ENCODE data around the gene ANKRD9. TPM values are rescaled to one million over a fixed set of nuclear protein-coding genes. Genes with fewer than 3 reads are reported as not detected.
"Not testable (repeated sequence)": the region's sequence is repeated elsewhere in the genome, so short reads cannot be mapped to it uniquely, and the experiment has no call there.

Gene ANKRD9
- total RNA-seq, 1 donor from 2014 or later = 26.5 TPM

GRCh38 chr14:102554821-102555819, 45.5 kb upstream of the ANKRD9 start:
- no peak overlapping the region for H3K27ac Mint-ChIP-seq
- H3K27me3 Mint-ChIP-seq = peaks cover 2% of the 10 kb centered on the region
- H3K4me3 Mint-ChIP-seq (ENCODE audit: low read depth) = peak overlapping the region; percentile 67
- no peaks in the 10 kb centered on the region for H3K4me1 Mint-ChIP-seq (ENCODE audit: low read depth)
- H3K9me3 Mint-ChIP-seq (ENCODE audit: low read depth) = no peaks in the 10 kb centered on the region
- no peaks in the 10 kb centered on the region for H3K36me3 Mint-ChIP-seq (ENCODE audit: insufficient read depth)
- peak; percentile 31 for DNase-seq (ENCODE audit: low spot score, unreplicated experiment)
- no peak for TF ChIP-seq CTCF (IDR thresholded peaks at IDR 0.05; ENCODE audit: unreplicated experiment)

- no peak for TF ChIP-seq CTCF (IDR thresholded peaks at IDR 0.05; ENCODE audit: unreplicated experiment)
- no peaks in the 10 kb centered on the region for H3K9me3 Mint-ChIP-seq (ENCODE audit: low read depth)
- peaks cover 13% of the 10 kb centered on the region for H3K27me3 Mint-ChIP-seq
- no peaks in the 10 kb centered on the region for H3K4me1 Mint-ChIP-seq (ENCODE audit: low read depth)
- DNase-seq (ENCODE audit: low spot score, unreplicated experiment) = no peak
- H3K27ac Mint-ChIP-seq = peak overlapping the region; percentile 45
- H3K4me3 Mint-ChIP-seq (ENCODE audit: low read depth) = no peak overlapping the region
- H3K36me3 Mint-ChIP-seq (ENCODE audit: insufficient read depth) = no peaks in the 10 kb centered on the region
Measured at GRCh38 chr14:102551995-102552705, 42.6 kb upstream of the ANKRD9 start.

GRCh38 chr14:102550927-102551401, 41.4 kb upstream of the ANKRD9 start:
- not testable (repeated sequence) for H3K4me1 Mint-ChIP-seq (ENCODE audit: low read depth); DNase-seq (ENCODE audit: low spot score, unreplicated experiment); H3K36me3 Mint-ChIP-seq (ENCODE audit: insufficient read depth); H3K4me3 Mint-ChIP-seq (ENCODE audit: low read depth); H3K9me3 Mint-ChIP-seq (ENCODE audit: low read depth); H3K27ac Mint-ChIP-seq
- H3K27me3 Mint-ChIP-seq = peaks cover 18% of the 10 kb centered on the region

DNA sequence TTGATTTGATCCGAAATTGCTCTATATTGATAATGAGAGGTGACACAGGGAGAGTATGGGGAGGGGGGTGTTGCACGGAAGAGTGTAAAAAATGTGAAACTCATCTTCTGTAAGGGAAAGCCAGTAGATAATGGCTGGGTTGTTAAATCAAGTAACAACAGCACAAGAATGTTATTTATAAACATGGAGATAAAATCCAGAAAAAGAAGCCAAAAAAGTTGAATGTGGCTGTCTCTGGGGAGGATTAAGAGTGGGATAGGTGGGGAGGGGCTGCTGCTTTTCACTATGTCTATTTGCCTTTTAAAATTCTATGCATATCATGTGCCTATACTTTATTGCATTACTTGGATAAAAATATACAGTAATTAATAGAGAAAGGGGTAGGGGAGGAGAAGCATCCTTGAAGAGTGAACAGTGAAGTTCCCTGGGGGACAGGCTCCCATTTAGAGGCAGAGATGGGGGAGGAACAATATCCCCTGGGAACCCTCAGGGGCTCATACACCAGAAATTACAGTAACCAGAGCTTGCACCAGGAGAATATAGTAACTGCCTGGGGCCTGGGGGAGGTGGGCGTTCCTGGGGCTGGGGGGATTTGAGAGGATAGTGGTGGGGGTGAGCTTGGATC, 39.2 kb upstream of the ANKRD9 start:
- H3K4me3 Mint-ChIP-seq (ENCODE audit: low read depth) = no peak overlapping the region
- DNase-seq (ENCODE audit: low spot score, unreplicated experiment) = no peak
- H3K4me1 Mint-ChIP-seq (ENCODE audit: low read depth) = peaks cover 8% of the 10 kb centered on the region
- no peak overlapping the region for H3K27ac Mint-ChIP-seq
- TF ChIP-seq CTCF (IDR thresholded peaks at IDR 0.05; ENCODE audit: unreplicated experiment) = no peak
- H3K9me3 Mint-ChIP-seq (ENCODE audit: low read depth) = no peaks in the 10 kb centered on the region
- peaks cover 34% of the 10 kb centered on the region for H3K27me3 Mint-ChIP-seq
- H3K36me3 Mint-ChIP-seq (ENCODE audit: insufficient read depth) = no peaks in the 10 kb centered on the region

- H3K9me3 Mint-ChIP-seq (ENCODE audit: low read depth) = no peaks in the 10 kb centered on the region
- peak overlapping the region; percentile 40 for H3K4me3 Mint-ChIP-seq (ENCODE audit: low read depth)
Measured at GRCh38 chr14:102545461-102546265, 36.1 kb upstream of the ANKRD9 start.

More at GRCh38 chr14:102545461-102546265, 36.1 kb upstream of the ANKRD9 start:
- no peak for DNase-seq (ENCODE audit: low spot score, unreplicated experiment)
- peaks cover 43% of the 10 kb centered on the region for H3K27me3 Mint-ChIP-seq
- H3K27ac Mint-ChIP-seq = no peak overlapping the region
- no peak for TF ChIP-seq CTCF (IDR thresholded peaks at IDR 0.05; ENCODE audit: unreplicated experiment)
- peaks cover 8% of the 10 kb centered on the region for H3K4me1 Mint-ChIP-seq (ENCODE audit: low read depth)
- H3K36me3 Mint-ChIP-seq (ENCODE audit: insufficient read depth) = no peaks in the 10 kb centered on the region

Data from progenitor cell of endocrine pancreas (in vitro differentiated cells).